HL-60 (cell line): ENCODE measurements around the gene RC3H2.

ENCODE experiments used
- GABPA ChIP-seq: IDR thresholded peaks from 2 replicates; pipeline ENCODE4 v1.6.1; 2012; ENCODE audit warnings: low read depth
- POLR2AphosphoS5 ChIP-seq: IDR thresholded peaks from 2 replicates; pipeline ENCODE4 v1.6.1; 2012; ENCODE audit warnings: low read depth
- TF ChIP-seq, protein P1 (sequence below): IDR thresholded peaks from one replicate; pipeline ENCODE4 v1.5.1; 2011; ENCODE audit warnings: low read length, control low read depth, inconsistent platforms; ENCODE audit not compliant: insufficient read depth
- TF ChIP-seq, protein P2 (sequence below): IDR thresholded peaks from 2 replicates; pipeline ENCODE4 v1.6.1; 2012; ENCODE audit warnings: low read depth; ENCODE audit not compliant: insufficient replicate concordance

DNA sequence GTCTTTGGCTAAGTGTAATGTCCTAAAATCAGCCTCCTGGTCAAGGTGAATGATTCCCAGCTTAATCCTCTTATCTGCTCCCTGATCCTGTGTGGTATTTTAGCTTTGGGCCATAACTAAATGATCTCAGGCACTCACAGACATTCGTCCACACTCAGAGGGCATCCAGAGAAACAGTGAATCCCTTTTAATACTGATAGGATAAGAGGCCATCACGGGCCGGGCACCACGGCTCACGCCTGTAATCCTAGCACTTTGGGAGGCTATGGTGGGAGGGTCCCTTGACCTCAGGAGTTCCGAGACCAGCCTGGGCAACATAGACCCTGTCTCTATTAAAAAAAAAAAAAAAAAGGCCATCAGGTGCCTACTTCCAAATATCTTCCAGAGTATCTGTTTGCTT, 83.1 kb downstream of the RC3H2 start:
- TF ChIP-seq POLR2AphosphoS5 (no peak), GABPA (no peak)
- TF ChIP-seq, protein P1, sequence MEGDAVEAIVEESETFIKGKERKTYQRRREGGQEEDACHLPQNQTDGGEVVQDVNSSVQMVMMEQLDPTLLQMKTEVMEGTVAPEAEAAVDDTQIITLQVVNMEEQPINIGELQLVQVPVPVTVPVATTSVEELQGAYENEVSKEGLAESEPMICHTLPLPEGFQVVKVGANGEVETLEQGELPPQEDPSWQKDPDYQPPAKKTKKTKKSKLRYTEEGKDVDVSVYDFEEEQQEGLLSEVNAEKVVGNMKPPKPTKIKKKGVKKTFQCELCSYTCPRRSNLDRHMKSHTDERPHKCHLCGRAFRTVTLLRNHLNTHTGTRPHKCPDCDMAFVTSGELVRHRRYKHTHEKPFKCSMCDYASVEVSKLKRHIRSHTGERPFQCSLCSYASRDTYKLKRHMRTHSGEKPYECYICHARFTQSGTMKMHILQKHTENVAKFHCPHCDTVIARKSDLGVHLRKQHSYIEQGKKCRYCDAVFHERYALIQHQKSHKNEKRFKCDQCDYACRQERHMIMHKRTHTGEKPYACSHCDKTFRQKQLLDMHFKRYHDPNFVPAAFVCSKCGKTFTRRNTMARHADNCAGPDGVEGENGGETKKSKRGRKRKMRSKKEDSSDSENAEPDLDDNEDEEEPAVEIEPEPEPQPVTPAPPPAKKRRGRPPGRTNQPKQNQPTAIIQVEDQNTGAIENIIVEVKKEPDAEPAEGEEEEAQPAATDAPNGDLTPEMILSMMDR: no peak
- TF ChIP-seq, protein P2, sequence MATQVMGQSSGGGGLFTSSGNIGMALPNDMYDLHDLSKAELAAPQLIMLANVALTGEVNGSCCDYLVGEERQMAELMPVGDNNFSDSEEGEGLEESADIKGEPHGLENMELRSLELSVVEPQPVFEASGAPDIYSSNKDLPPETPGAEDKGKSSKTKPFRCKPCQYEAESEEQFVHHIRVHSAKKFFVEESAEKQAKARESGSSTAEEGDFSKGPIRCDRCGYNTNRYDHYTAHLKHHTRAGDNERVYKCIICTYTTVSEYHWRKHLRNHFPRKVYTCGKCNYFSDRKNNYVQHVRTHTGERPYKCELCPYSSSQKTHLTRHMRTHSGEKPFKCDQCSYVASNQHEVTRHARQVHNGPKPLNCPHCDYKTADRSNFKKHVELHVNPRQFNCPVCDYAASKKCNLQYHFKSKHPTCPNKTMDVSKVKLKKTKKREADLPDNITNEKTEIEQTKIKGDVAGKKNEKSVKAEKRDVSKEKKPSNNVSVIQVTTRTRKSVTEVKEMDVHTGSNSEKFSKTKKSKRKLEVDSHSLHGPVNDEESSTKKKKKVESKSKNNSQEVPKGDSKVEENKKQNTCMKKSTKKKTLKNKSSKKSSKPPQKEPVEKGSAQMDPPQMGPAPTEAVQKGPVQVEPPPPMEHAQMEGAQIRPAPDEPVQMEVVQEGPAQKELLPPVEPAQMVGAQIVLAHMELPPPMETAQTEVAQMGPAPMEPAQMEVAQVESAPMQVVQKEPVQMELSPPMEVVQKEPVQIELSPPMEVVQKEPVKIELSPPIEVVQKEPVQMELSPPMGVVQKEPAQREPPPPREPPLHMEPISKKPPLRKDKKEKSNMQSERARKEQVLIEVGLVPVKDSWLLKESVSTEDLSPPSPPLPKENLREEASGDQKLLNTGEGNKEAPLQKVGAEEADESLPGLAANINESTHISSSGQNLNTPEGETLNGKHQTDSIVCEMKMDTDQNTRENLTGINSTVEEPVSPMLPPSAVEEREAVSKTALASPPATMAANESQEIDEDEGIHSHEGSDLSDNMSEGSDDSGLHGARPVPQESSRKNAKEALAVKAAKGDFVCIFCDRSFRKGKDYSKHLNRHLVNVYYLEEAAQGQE: no peak
